CD4-positive, alpha-beta T cell treated with Interleukin-4 for 4 hours (primary cell): ENCODE data around the gene COPS7A.
"Not testable (repeated sequence)": the region's sequence is repeated elsewhere in the genome, so short reads cannot be mapped to it uniquely, and the experiment has no call there.

Source experiments
- DNase-seq: peaks from one replicate; pipeline ENCODE4 v3.0.0-alpha.2; 2020

Gene COPS7A

GRCh38 chr12:6703631-6704030, 20.2 kb upstream of the COPS7A start:
- no peak for DNase-seq

GRCh38 chr12:6708351-6708750, 15.5 kb upstream of the COPS7A start:
- DNase-seq, result not testable (repeated sequence)

GRCh38 chr12:6708960-6709394, 14.9 kb upstream of the COPS7A start:
- DNase-seq, result no peak

- not testable (repeated sequence) for DNase-seq
Observed at GRCh38 chr12:6716031-6716873, 7.6 kb upstream of the COPS7A start.

- DNase-seq, result no peak
Observed at GRCh38 chr12:6716874-6717437, 6.9 kb upstream of the COPS7A start.

- DNase-seq, result no peak
Observed at GRCh38 chr12:6722863-6723262, 983 bp upstream of the COPS7A start.

GRCh38 chr12:6724409-6724797, 557 bp downstream of the COPS7A start:
- DNase-seq, result peak; percentile 19

GRCh38 chr12:6725350-6725749, 1.5 kb downstream of the COPS7A start:
- no peak for DNase-seq

GRCh38 chr12:6729186-6729585, 5.3 kb downstream of the COPS7A start:
- DNase-seq, result no peak

GRCh38 chr12:6730169-6730568, 6.3 kb downstream of the COPS7A start:
- no peak for DNase-seq

GRCh38 chr12:6734506-6735387, 10.9 kb downstream of the COPS7A start:
- DNase-seq, result no peak

GRCh38 chr12:6735448-6736191, 11.8 kb downstream of the COPS7A start:
- DNase-seq, result peak; percentile 40

- no peak for DNase-seq
Observed at GRCh38 chr12:6736754-6737153, 12.9 kb downstream of the COPS7A start.

GRCh38 chr12:6742080-6742479, 18.2 kb downstream of the COPS7A start:
- DNase-seq, result not testable (repeated sequence)

GRCh38 chr12:6742834-6743233, 19.0 kb downstream of the COPS7A start:
- DNase-seq, result no peak

GRCh38 chr12:6743300-6743699, 19.5 kb downstream of the COPS7A start:
- not testable (repeated sequence) for DNase-seq

- DNase-seq, result no peak
Observed at GRCh38 chr12:6745741-6746525, 22.1 kb downstream of the COPS7A start.

- no peak for DNase-seq
Observed at GRCh38 chr12:6747216-6747615, 23.4 kb downstream of the COPS7A start.

GRCh38 chr12:6748761-6749160, 24.9 kb downstream of the COPS7A start:
- DNase-seq, result no peak

- DNase-seq, result no peak
Observed at GRCh38 chr12:6750506-6750905, 26.7 kb downstream of the COPS7A start.

- DNase-seq, result no peak
Observed at GRCh38 chr12:6751767-6752166, 27.9 kb downstream of the COPS7A start.
